B cell (primary cell): ENCODE data around the gene DYRK3. TPM values are rescaled to one million over a fixed set of nuclear protein-coding genes. Genes with fewer than 3 reads are reported as not detected.

Experiments used
- ATAC-seq: fragments of 200-7000 bp; cut with Tn5 transposase; one replicate; pipeline ENCODE4 v1.10.0; 2021; ENCODE audit warnings: low read depth, mild to moderate bottlenecking, moderate number of reproducible peaks, moderate library complexity
- CTCF ChIA-PET: fragments of 350-600 bp; sonication (Branson Sonifier 250); formaldehyde crosslinking; loops from one replicate; lab custom pipeline; 2021; ENCODE audit warnings: antibody characterized with exemption, inconsistent platforms; lab: Charles Lee
- POLR2A ChIA-PET: fragments of 350-600 bp; sonication (Branson Sonifier 250); formaldehyde crosslinking; loops from one replicate; lab custom pipeline; 2021; ENCODE audit warnings: antibody characterized with exemption; lab: Charles Lee
- DNase-seq: peaks from one replicate; pipeline ENCODE4 v3.0.0; 2013
- H2AFZ ChIP-seq: 2 replicates; pipeline ENCODE4 v1.6.1; 2012; ENCODE audit warnings: mild to moderate bottlenecking, low read depth, low read length; ENCODE audit not compliant: insufficient read depth, poor library complexity, severe bottlenecking
- H3K27ac ChIP-seq, 2 donors: 1 replicate in 1 of 2; 2 replicates in 1 of 2; pipeline ENCODE4 v1.5.1; 2012 to 2013; ENCODE audit warnings: low read length in 2 of 2, mild to moderate bottlenecking in 2 of 2, moderate library complexity in 1 of 2
- H3K27me3 ChIP-seq, 4 experiments: fragments of 200-600 bp in 1 of 4; sonication (generic) in 1 of 4; replicated peaks in 1 of 4; 1 replicate in 2 of 4; 2 replicates in 2 of 4; pipeline versions ENCODE4 v1.6.1 to v1.7.0; 2013 to 2016; ENCODE audit warnings: low read length in 3 of 4, mild to moderate bottlenecking in 2 of 4, mixed read lengths in 1 of 4, moderate library complexity in 1 of 4; ENCODE audit not compliant: insufficient read depth in 4 of 4, control insufficient read depth in 3 of 4; ENCODE audit errors: control extremely low read depth in 1 of 4
- H3K36me3 ChIP-seq, 2 experiments: replicated peaks in 1 of 2; 1 replicate in 1 of 2; 2 replicates in 1 of 2; pipeline versions ENCODE4 v1.6.1 to v1.7.1; 2013; ENCODE audit warnings: low read length in 1 of 2; ENCODE audit not compliant: insufficient read depth in 2 of 2, control insufficient read depth in 1 of 2; ENCODE audit errors: control extremely low read depth in 1 of 2, extremely low read depth in 1 of 2
- H3K4me1 ChIP-seq, 2 donors: fragments of 200-600 bp in 1 of 2; sonication (generic) in 1 of 2; 1 replicate in 1 of 2; 2 replicates in 1 of 2; pipeline versions ENCODE4 v1.5.1 to v1.6.1; 2013 to 2017; ENCODE audit warnings: low read length in 2 of 2; ENCODE audit not compliant: control insufficient read depth in 2 of 2, insufficient read depth in 2 of 2
- H3K4me2 ChIP-seq: replicated peaks from 2 replicates; pipeline ENCODE3; 2012; ENCODE audit warnings: mild to moderate bottlenecking, low read depth, low read length; ENCODE audit not compliant: poor library complexity, severe bottlenecking
- H3K4me3 ChIP-seq, 5 experiments: fragments of 200-600 bp in 1 of 5; sonication (generic) in 1 of 5; 1 replicate in 3 of 5; 2 replicates in 2 of 5; pipeline versions ENCODE4 v1.5.1 to v1.7.0; 2011 to 2016; ENCODE audit warnings: low read length in 4 of 5, mild to moderate bottlenecking in 4 of 5, low read depth in 2 of 5, control low read depth in 1 of 5, moderate library complexity in 1 of 5; ENCODE audit not compliant: insufficient read depth in 1 of 5; ENCODE audit errors: control extremely low read depth in 1 of 5, extremely low read depth in 1 of 5
- H3K79me2 ChIP-seq: fragments of 200-600 bp; sonication (generic); one replicate; pipeline ENCODE4 v1.6.0; 2016; ENCODE audit warnings: low read length; ENCODE audit not compliant: control insufficient read depth, insufficient read depth
- H3K9ac ChIP-seq: fragments of 200-600 bp; sonication (generic); 2 replicates; pipeline ENCODE4 v1.6.1; 2017; ENCODE audit warnings: mild to moderate bottlenecking, low read length, moderate library complexity
- H3K9me3 ChIP-seq, 3 donors: one replicate each; pipeline versions ENCODE4 v1.6.1 to v1.7.1; 2013; ENCODE audit warnings: low read length in 2 of 3; ENCODE audit not compliant: control insufficient read depth in 2 of 3, insufficient read depth in 1 of 3; ENCODE audit errors: control extremely low read depth in 1 of 3
- H4K20me1 ChIP-seq: 2 replicates; pipeline ENCODE4 v1.6.0; 2012; ENCODE audit warnings: mild to moderate bottlenecking, low read length; ENCODE audit not compliant: insufficient read depth, control insufficient read depth, poor library complexity, severe bottlenecking
- H3K27ac Mint-ChIP-seq: one replicate; pipeline ENCODE4 v1.8.0; 2021; ENCODE audit warnings: mixed read lengths
- H3K27me3 Mint-ChIP-seq: one replicate; pipeline ENCODE4 v1.8.0; 2021; ENCODE audit warnings: mixed read lengths
- H3K4me1 Mint-ChIP-seq: one replicate; pipeline ENCODE4 v1.8.0; 2021; ENCODE audit warnings: mixed read lengths
- H3K4me3 Mint-ChIP-seq: one replicate; pipeline ENCODE4 v1.8.0; 2021; ENCODE audit warnings: mixed read lengths
- H3K9me3 Mint-ChIP-seq: one replicate; pipeline ENCODE4 v1.8.0; 2022; ENCODE audit warnings: mixed read lengths; ENCODE audit not compliant: insufficient read depth
- EZH2 ChIP-seq: IDR thresholded peaks from 2 replicates; pipeline ENCODE4 v1.6.1; 2012; ENCODE audit warnings: borderline replicate concordance, low read depth, mild to moderate bottlenecking, moderate library complexity, low read length; ENCODE audit not compliant: insufficient read depth, poor library complexity, severe bottlenecking
- WGBS: methylation state at CpG from one replicate; pipeline ENCODE4 v1.1.5; 2013; ENCODE audit warnings: missing lambda C conversion rate; ENCODE audit not compliant: insufficient coverage; 5-methylcytosine and 5-hydroxymethylcytosine counted together
- intact Hi-C: fragments of 100-400 bp; cut with micrococcal nuclease; formaldehyde crosslinking; loops from one replicate; pipeline ENCODE4 v1.10.0; 2022
- polyA plus RNA-seq: library from polyadenylated mRNA; depleted of rRNA; stranded (reverse); fragments of >200 nt; gene quantifications from 2 replicates; pipeline ENCODE4 v1.2.3, GENCODE V29; 2012
- total RNA-seq, 2 donors: library from RNA; stranded (reverse); fragments of 120-200 nt in 1 of 2; gene quantifications; 1 replicate in 1 of 2; 2 replicates in 1 of 2; pipeline versions ENCODE4 v1.2.3 to v1.2.4, GENCODE V29; 2013 to 2022
- TF ChIP-seq, protein P1 (sequence below): fragments of 200-600 bp; IDR thresholded peaks from one replicate; pipeline ENCODE4 v1.8.0; 2022; ENCODE audit warnings: antibody characterized with exemption, mild to moderate bottlenecking

Gene DYRK3
- total and polyA plus RNA-seq, 2 donors (not counting 1 experiment from before 2014, with no cell fraction given) = 0.30 TPM; not detected in 1

DNA sequence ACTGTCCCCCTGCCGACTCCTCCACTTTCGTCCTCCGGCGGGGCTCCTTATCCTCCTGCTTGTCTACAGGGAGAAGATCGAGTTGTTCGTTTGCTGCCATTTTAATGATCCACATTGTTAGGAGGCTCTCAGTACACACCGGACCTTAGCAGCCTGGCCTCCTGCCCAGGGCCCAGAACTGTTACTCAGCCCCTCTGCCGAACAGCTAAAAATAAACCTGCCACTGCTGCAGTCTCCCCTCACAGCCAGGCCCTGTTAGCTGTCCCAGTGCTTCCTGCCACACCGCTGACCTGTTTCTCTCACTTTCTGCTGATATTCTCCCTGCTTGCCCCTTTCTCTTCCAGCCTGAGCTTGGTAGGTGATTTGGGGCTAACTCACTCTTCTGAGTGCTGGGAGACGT is 57.7 kb downstream of the DYRK3 start:
- Histone ChIP-seq H3K4me3 (no peak overlapping the region), H3K79me2 (peaks cover 98% of the 10 kb centered on the region), H3K36me3 (peaks cover 3 to 40% of the 10 kb centered on the region in 2 experiments), H3K27me3 (no peaks in the 10 kb centered on the region), H3K27ac (no peak overlapping the region), H2AFZ (no peak overlapping the region), H3K4me1 (peaks cover 33 to 36% of the 10 kb centered on the region in 2 donors), H3K9ac (no peak overlapping the region), H4K20me1 (peaks cover 98% of the 10 kb centered on the region), H3K9me3 (no peaks in the 10 kb centered on the region), H3K4me2 (no peak overlapping the region)
- intact Hi-C loops = no loop called here
- 88% methylated on average over 8 of the region's 10 CpGs for WGBS
- TF ChIP-seq, protein P1, sequence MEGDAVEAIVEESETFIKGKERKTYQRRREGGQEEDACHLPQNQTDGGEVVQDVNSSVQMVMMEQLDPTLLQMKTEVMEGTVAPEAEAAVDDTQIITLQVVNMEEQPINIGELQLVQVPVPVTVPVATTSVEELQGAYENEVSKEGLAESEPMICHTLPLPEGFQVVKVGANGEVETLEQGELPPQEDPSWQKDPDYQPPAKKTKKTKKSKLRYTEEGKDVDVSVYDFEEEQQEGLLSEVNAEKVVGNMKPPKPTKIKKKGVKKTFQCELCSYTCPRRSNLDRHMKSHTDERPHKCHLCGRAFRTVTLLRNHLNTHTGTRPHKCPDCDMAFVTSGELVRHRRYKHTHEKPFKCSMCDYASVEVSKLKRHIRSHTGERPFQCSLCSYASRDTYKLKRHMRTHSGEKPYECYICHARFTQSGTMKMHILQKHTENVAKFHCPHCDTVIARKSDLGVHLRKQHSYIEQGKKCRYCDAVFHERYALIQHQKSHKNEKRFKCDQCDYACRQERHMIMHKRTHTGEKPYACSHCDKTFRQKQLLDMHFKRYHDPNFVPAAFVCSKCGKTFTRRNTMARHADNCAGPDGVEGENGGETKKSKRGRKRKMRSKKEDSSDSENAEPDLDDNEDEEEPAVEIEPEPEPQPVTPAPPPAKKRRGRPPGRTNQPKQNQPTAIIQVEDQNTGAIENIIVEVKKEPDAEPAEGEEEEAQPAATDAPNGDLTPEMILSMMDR = no peak
- no peak for TF ChIP-seq EZH2
- peak overlapping the region; percentile 67 for H3K27ac Mint-ChIP-seq
- H3K9me3 Mint-ChIP-seq = no peaks in the 10 kb centered on the region
- ATAC-seq (no peak), DNase-seq (no peak)
- H3K27me3 Mint-ChIP-seq = no peaks in the 10 kb centered on the region
- ChIA-PET POLR2A (no interaction called here), CTCF (interaction anchor here (0.5 to 2.8 kb wide), 6 partner anchors 16 to 218 kb away, joined by 3 to 17 read pairs (median 4); no protein-coding TSS in a partner anchor)
- H3K4me3 Mint-ChIP-seq = no peak overlapping the region
- H3K4me1 Mint-ChIP-seq = peaks cover 88% of the 10 kb centered on the region

DNA sequence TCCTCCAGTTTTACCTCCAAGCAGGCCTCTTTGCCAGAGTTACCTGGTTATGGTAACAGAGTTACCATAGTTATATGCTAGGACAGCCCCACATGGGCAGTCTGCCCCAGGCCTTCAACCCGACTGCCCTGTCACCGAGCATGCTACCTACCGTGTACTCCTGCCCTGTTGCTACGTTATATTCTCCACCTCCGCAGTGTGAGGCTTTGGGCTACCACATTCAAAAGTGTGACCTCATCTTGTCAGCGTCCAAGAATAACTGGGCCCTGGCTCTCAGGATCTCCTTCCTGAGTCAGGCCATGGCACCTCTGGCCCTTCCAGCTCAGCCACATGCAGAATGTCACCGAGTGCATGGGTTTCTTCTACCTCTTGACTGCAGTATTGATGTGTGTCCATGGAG is 58.3 kb downstream of the DYRK3 start:
- Mint-ChIP-seq H3K4me1 (peaks cover 88% of the 10 kb centered on the region), H3K27me3 (no peaks in the 10 kb centered on the region), H3K27ac (no peak overlapping the region), H3K9me3 (no peaks in the 10 kb centered on the region), H3K4me3 (no peak overlapping the region)
- H2AFZ ChIP-seq = no peak overlapping the region
- ChIA-PET CTCF (interaction anchor here (0.8 to 1.5 kb wide), 5 partner anchors 16 to 35 kb away, joined by 3 to 4 read pairs (median 3); no protein-coding TSS in a partner anchor), POLR2A (no interaction called here)
- ATAC-seq = no peak
- peaks cover 33 to 34% of the 10 kb centered on the region in 2 donors for H3K4me1 ChIP-seq
- H3K4me3 ChIP-seq = no peak overlapping the region
- H4K20me1 ChIP-seq = peaks cover 99% of the 10 kb centered on the region
- TF ChIP-seq, protein P1 = no peak
- TF ChIP-seq EZH2 = no peak
- H3K9ac ChIP-seq = no peak overlapping the region
- no peaks in the 10 kb centered on the region for H3K9me3 ChIP-seq
- peaks cover 3 to 40% of the 10 kb centered on the region in 2 experiments for H3K36me3 ChIP-seq
- DNase-seq = no peak
- no peak overlapping the region for H3K27ac ChIP-seq
- H3K79me2 ChIP-seq = peaks cover 98% of the 10 kb centered on the region
- H3K27me3 ChIP-seq = no peaks in the 10 kb centered on the region
- no peak overlapping the region for H3K4me2 ChIP-seq
- intact Hi-C loops = no loop called here
- 98% methylated on average over 5 of the region's 7 CpGs for WGBS
